ENCODE data around the gene CRISPLD2. TPM values are rescaled to one million over a fixed set of nuclear protein-coding genes. Genes with fewer than 3 reads are reported as not detected.

Gene CRISPLD2
- total and polyA plus RNA-seq, 9 of the 15 experiments (the other 6 are each of a cell fraction or from before 2014, with no cell fraction given): 0.03 to 0.24 (median 0.04) TPM; not detected in 4

DNA sequence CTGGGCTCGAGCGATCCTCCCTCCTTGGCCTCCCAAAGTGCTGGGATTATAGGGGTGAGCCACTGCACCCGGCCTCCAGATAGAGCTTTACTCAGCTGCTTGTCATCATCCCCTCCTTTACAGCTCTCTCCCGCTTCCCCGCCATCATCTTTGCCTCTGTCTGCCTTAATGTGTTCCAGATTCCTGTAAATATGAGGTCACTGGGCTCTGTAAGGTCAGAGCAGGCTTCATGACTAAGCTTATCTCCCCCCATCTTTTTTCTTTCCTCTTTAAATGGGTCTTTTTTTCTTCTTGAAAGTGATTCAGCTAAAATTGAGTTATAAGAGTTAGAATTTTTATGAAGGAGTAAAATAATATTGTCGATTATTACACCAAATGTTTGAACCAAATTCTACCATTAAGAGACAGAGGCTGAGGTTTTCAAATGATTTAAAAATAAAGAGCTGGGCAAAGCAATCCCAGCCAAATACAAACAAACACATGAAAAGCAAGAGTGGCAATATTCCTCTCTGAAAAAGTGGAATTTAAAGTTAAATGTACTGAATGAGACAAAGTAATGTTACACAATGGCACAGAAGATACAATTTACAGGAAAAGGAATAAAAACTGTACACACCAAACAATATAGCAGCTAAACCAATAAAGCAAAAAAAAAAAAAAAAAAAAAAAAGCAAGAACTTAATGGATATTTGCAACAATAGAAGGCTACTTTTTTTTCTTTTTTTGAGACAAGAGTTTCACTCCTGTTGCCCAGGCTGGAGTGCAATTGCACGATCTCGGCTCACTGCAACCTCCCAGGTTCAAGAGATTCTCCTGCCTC lies 62.1 kb downstream of the CRISPLD2 start (continued):
- peak; percentile 65 for TF ChIP-seq HDAC2 (IDR thresholded peaks at IDR 0.05)
- TF ChIP-seq, protein P1, sequence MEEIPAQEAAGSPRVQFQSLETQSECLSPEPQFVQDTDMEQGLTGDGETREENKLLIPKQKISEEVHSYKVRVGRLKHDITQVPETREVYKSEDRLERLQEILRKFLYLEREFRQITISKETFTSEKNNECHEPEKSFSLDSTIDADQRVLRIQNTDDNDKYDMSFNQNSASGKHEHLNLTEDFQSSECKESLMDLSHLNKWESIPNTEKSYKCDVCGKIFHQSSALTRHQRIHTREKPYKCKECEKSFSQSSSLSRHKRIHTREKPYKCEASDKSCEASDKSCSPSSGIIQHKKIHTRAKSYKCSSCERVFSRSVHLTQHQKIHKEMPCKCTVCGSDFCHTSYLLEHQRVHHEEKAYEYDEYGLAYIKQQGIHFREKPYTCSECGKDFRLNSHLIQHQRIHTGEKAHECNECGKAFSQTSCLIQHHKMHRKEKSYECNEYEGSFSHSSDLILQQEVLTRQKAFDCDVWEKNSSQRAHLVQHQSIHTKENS (CRISPR knock-in tag; IDR thresholded peaks at IDR 0.05): no peak
- no peak for TF ChIP-seq SUPT5H (IDR thresholded peaks at IDR 0.05)
- TF ChIP-seq RCOR1 (IDR thresholded peaks at IDR 0.05; ENCODE audit: borderline replicate concordance in 1 of 2, low read depth in 2 of 2, low read length in 2 of 2): peak in 1 of 2 experiments; percentile 89; a peak in 2 of 4 replicates
- no peak; a peak in 1 of 3 replicates for TF ChIP-seq CBX3 (IDR thresholded peaks at IDR 0.05; ENCODE audit: borderline replicate concordance in 1 of 2, low read length in 2 of 2)
- TF ChIP-seq, protein P2, sequence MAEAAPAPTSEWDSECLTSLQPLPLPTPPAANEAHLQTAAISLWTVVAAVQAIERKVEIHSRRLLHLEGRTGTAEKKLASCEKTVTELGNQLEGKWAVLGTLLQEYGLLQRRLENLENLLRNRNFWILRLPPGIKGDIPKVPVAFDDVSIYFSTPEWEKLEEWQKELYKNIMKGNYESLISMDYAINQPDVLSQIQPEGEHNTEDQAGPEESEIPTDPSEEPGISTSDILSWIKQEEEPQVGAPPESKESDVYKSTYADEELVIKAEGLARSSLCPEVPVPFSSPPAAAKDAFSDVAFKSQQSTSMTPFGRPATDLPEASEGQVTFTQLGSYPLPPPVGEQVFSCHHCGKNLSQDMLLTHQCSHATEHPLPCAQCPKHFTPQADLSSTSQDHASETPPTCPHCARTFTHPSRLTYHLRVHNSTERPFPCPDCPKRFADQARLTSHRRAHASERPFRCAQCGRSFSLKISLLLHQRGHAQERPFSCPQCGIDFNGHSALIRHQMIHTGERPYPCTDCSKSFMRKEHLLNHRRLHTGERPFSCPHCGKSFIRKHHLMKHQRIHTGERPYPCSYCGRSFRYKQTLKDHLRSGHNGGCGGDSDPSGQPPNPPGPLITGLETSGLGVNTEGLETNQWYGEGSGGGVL (CRISPR knock-in tag; IDR thresholded peaks at IDR 0.05): no peak
- TF ChIP-seq, protein P3, sequence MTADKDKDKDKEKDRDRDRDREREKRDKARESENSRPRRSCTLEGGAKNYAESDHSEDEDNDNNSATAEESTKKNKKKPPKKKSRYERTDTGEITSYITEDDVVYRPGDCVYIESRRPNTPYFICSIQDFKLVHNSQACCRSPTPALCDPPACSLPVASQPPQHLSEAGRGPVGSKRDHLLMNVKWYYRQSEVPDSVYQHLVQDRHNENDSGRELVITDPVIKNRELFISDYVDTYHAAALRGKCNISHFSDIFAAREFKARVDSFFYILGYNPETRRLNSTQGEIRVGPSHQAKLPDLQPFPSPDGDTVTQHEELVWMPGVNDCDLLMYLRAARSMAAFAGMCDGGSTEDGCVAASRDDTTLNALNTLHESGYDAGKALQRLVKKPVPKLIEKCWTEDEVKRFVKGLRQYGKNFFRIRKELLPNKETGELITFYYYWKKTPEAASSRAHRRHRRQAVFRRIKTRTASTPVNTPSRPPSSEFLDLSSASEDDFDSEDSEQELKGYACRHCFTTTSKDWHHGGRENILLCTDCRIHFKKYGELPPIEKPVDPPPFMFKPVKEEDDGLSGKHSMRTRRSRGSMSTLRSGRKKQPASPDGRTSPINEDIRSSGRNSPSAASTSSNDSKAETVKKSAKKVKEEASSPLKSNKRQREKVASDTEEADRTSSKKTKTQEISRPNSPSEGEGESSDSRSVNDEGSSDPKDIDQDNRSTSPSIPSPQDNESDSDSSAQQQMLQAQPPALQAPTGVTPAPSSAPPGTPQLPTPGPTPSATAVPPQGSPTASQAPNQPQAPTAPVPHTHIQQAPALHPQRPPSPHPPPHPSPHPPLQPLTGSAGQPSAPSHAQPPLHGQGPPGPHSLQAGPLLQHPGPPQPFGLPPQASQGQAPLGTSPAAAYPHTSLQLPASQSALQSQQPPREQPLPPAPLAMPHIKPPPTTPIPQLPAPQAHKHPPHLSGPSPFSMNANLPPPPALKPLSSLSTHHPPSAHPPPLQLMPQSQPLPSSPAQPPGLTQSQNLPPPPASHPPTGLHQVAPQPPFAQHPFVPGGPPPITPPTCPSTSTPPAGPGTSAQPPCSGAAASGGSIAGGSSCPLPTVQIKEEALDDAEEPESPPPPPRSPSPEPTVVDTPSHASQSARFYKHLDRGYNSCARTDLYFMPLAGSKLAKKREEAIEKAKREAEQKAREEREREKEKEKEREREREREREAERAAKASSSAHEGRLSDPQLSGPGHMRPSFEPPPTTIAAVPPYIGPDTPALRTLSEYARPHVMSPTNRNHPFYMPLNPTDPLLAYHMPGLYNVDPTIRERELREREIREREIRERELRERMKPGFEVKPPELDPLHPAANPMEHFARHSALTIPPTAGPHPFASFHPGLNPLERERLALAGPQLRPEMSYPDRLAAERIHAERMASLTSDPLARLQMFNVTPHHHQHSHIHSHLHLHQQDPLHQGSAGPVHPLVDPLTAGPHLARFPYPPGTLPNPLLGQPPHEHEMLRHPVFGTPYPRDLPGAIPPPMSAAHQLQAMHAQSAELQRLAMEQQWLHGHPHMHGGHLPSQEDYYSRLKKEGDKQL (CRISPR knock-in tag; IDR thresholded peaks at IDR 0.05; ENCODE audit: borderline replicate concordance): no peak
- TF ChIP-seq, protein P4, sequence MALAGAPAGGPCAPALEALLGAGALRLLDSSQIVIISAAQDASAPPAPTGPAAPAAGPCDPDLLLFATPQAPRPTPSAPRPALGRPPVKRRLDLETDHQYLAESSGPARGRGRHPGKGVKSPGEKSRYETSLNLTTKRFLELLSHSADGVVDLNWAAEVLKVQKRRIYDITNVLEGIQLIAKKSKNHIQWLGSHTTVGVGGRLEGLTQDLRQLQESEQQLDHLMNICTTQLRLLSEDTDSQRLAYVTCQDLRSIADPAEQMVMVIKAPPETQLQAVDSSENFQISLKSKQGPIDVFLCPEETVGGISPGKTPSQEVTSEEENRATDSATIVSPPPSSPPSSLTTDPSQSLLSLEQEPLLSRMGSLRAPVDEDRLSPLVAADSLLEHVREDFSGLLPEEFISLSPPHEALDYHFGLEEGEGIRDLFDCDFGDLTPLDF (CRISPR knock-in tag; IDR thresholded peaks at IDR 0.05): no peak
- no peak for TF ChIP-seq KHSRP (IDR thresholded peaks at IDR 0.05)
- no peak for TF ChIP-seq RHOXF2B (CRISPR knock-in tag; conservative IDR thresholded peaks at IDR 0.05)
- TF ChIP-seq ZNF184 (CRISPR knock-in tag; IDR thresholded peaks at IDR 0.05): no peak
- no peak for TF ChIP-seq ETV6 (IDR thresholded peaks at IDR 0.05; ENCODE audit: borderline replicate concordance in 1 of 2, low read depth in 2 of 2, low read length in 1 of 2)
- TF ChIP-seq ETV6 (CRISPR knock-in tag; IDR thresholded peaks at IDR 0.05; ENCODE audit: borderline replicate concordance): no peak
- TF ChIP-seq ZNF408 (CRISPR knock-in tag; IDR thresholded peaks at IDR 0.05; ENCODE audit: low read depth): no peak
- TF ChIP-seq, protein P5, sequence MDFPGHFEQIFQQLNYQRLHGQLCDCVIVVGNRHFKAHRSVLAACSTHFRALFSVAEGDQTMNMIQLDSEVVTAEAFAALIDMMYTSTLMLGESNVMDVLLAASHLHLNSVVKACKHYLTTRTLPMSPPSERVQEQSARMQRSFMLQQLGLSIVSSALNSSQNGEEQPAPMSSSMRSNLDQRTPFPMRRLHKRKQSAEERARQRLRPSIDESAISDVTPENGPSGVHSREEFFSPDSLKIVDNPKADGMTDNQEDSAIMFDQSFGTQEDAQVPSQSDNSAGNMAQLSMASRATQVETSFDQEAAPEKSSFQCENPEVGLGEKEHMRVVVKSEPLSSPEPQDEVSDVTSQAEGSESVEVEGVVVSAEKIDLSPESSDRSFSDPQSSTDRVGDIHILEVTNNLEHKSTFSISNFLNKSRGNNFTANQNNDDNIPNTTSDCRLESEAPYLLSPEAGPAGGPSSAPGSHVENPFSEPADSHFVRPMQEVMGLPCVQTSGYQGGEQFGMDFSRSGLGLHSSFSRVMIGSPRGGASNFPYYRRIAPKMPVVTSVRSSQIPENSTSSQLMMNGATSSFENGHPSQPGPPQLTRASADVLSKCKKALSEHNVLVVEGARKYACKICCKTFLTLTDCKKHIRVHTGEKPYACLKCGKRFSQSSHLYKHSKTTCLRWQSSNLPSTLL (IDR thresholded peaks at IDR 0.05): no peak
